ENCODE results near the gene ZNF880. TPM values are rescaled to one million over a fixed set of nuclear protein-coding genes. Genes with fewer than 3 reads are reported as not detected.

The ZNF880 gene
- total and polyA plus RNA-seq, 9 of the 15 experiments (the other 6 are each of a cell fraction or from before 2014, with no cell fraction given) = 0.15 to 1.9 (median 0.64) TPM; not detected in 1

DNA sequence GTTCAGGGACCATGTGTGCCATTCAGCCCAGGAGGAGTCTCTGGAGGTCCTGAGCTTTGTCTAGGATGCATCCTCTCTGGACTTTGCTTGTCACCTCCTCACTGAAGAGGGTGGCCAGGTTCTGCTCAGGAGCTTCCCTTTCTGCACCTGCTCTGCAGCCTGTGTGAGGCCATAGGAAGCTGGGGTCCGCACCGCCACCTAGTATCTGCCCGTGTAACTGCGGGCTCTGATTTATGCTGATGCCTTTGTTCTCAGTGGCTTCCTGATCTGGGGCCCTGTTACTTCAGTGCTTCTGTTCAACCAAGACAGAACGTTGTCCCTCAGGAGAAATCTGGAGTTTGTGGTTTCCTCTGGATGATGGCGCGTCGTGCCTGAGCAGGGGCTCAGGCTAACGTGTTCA is 18.2 kb upstream of the ZNF880 start:
- Histone ChIP-seq H3K27me3 (ENCODE audit: control insufficient read depth in 2 of 2, insufficient read depth in 2 of 2, low read length in 2 of 2) (no peaks in the 10 kb centered on the region), H2AFZ (ENCODE audit: low read depth, low read length) (no peak overlapping the region), H3K36me3 (ENCODE audit: control insufficient read depth, insufficient read depth, low read length) (no peaks in the 10 kb centered on the region), H3K4me1 (replicated peaks in 1 of 2; ENCODE audit: control insufficient read depth in 2 of 2, insufficient read depth in 2 of 2, low read length in 2 of 2) (no peaks in the 10 kb centered on the region), H3K9me1 (ENCODE audit: control insufficient read depth, insufficient read depth, low read length) (no peaks in the 10 kb centered on the region), H3K9ac (ENCODE audit: insufficient read depth in 1 of 2, low read depth in 2 of 2, low read length in 2 of 2) (no peak overlapping the region), H3K27ac (ENCODE audit: extremely low read depth, low read depth, low read length) (no peak overlapping the region), H3K9me3 (replicated peaks; ENCODE audit: control insufficient read depth, insufficient read depth, low read depth, low read length) (no peaks in the 10 kb centered on the region), H3K4me3 (no peak overlapping the region), H3K4me2 (ENCODE audit: insufficient read depth, low read length) (no peak overlapping the region), H4K20me1 (replicated peaks; ENCODE audit: control insufficient read depth, insufficient read depth, low read length) (no peaks in the 10 kb centered on the region), H3K79me2 (ENCODE audit: control insufficient read depth, insufficient read depth, low read length) (no peaks in the 10 kb centered on the region)
- intact Hi-C loops (cut with micrococcal nuclease) (no loop called here), in situ Hi-C loops (cut with MboI) (no loop called here)
- POLR2A ChIA-PET = no interaction called here
- TF ChIP-seq CTCF (IDR thresholded peaks at IDR 0.05 in 2 of 3, conservative IDR thresholded peaks at IDR 0.05 in 1 of 3; ENCODE audit: insufficient read depth in 2 of 3, low read depth in 1 of 3, low read length in 3 of 3) (peak; percentile 20 to 27 (median 26); a peak in 2 of 6 replicates), RAD21 (CRISPR knock-in tag; conservative IDR thresholded peaks at IDR 0.05 in 1 of 2, IDR thresholded peaks at IDR 0.05 in 1 of 2) (peak in 1 of 2 experiments; percentile 24; a peak in 1 of 4 replicates), ZNF436 (CRISPR knock-in tag; IDR thresholded peaks at IDR 0.05) (no peak)
- ATAC-seq (peak; percentile 52), DNase-seq (ENCODE audit: extremely low read depth in 1 of 4, low spot score in 3 of 4) (peak in 1 of 4 experiments; percentile 18), FAIRE-seq (no peak)
- WGBS (ENCODE audit: insufficient coverage, low coverage, missing lambda C conversion rate) = 16% methylated on average over 9 of the region's 9 CpGs
- CTCF ChIA-PET (ENCODE audit: low intra/inter-chr PET ratio) = no interaction called here
- no TSS peak for BruUV-seq (replicated peaks)

GRCh38 chr19:52366414-52366824 is 3.3 kb upstream of the ZNF880 start:
- no peak overlapping the region for H3K9ac ChIP-seq (ENCODE audit: insufficient read depth in 1 of 2, low read depth in 2 of 2, low read length in 2 of 2)
- H2AFZ ChIP-seq (ENCODE audit: low read depth, low read length) = no peak overlapping the region
- no peaks in the 10 kb centered on the region; the same call in 1 of the 2 replicates for H3K9me3 ChIP-seq (replicated peaks; ENCODE audit: control insufficient read depth, insufficient read depth, low read depth, low read length)
- H3K4me3 ChIP-seq = no peak overlapping the region
- 4% methylated on average over 8 of the region's 8 CpGs for WGBS (ENCODE audit: insufficient coverage, low coverage, missing lambda C conversion rate)
- H3K4me1 ChIP-seq (replicated peaks in 1 of 2; ENCODE audit: control insufficient read depth in 2 of 2, insufficient read depth in 2 of 2, low read length in 2 of 2) = no peaks in the 10 kb centered on the region
- no peaks in the 10 kb centered on the region for H3K27me3 ChIP-seq (ENCODE audit: control insufficient read depth in 2 of 2, insufficient read depth in 2 of 2, low read length in 2 of 2)
- no peaks in the 10 kb centered on the region for H3K9me1 ChIP-seq (ENCODE audit: control insufficient read depth, insufficient read depth, low read length)
- intact Hi-C loops (cut with micrococcal nuclease) (no loop called here), in situ Hi-C loops (cut with MboI) (no loop called here)
- no peak overlapping the region for H3K4me2 ChIP-seq (ENCODE audit: insufficient read depth, low read length)
- ATAC-seq = no peak
- POLR2A ChIA-PET = no interaction called here
- peak; percentile 84 for TF ChIP-seq ZNF274 (IDR thresholded peaks at IDR 0.05; ENCODE audit: borderline replicate concordance, low read depth, low read length)
- no peak for TF ChIP-seq CCNT2 (IDR thresholded peaks at IDR 0.05; ENCODE audit: borderline replicate concordance, extremely low read depth, insufficient read length, low read depth, low read length)
- H4K20me1 ChIP-seq (replicated peaks; ENCODE audit: control insufficient read depth, insufficient read depth, low read length) = no peaks in the 10 kb centered on the region
- no peak for FAIRE-seq
- no peak for DNase-seq (ENCODE audit: extremely low read depth in 1 of 4, low spot score in 3 of 4)
- no peak overlapping the region for H3K27ac ChIP-seq (ENCODE audit: extremely low read depth, low read depth, low read length)
- CTCF ChIA-PET (ENCODE audit: low intra/inter-chr PET ratio) = no interaction called here
- no peaks in the 10 kb centered on the region for H3K36me3 ChIP-seq (ENCODE audit: control insufficient read depth, insufficient read depth, low read length)
- H3K79me2 ChIP-seq (ENCODE audit: control insufficient read depth, insufficient read depth, low read length) = no peaks in the 10 kb centered on the region
- no TSS peak for BruUV-seq (replicated peaks)
